ENCODE data around the gene CUL2.
"Not testable (repeated sequence)": the region's sequence is repeated elsewhere in the genome, so short reads cannot be mapped to it uniquely, and the experiment has no call there.

CUL2 gene

DNA sequence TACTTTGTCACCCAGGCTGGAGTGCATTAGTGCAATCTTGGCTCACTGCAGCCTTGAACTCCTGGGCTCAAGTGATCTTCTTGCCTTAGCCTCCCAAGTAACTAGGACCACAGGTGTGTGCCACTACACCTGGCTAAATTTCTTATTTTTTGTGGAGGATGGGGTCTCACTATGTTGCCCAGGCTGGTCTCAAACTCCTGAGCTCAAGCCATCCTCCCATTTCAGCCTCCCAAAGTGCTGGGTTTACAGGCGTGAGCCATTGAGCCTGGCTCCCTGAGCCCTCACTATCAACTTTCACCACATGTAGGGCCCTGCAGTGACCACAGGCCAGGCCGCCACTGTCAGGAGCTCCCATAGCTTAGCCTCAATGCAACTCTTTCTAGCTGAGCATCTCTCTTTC, 110.2 kb downstream of the CUL2 start:
- DNase-seq (ENCODE audit: low read depth, low spot score) = no peak

DNA sequence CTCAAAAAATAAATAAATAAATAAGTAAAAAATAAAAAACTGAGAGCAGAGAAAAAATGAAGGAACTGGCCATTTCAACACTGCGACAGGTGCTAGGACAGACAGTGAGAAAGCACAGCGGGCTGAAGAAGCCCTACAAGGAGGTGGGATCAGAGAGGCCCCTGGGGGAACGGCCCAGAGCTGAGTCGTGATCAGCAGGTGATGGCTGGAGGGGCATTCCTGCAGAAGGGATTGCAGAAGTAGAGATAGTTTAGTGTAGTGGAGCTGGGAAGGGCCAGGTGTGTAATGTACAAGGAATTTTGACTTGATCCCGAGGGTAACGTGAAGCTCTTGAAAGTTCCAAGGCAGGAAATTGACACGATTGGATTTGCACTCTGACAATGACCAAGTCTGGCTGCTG, 112.1 kb downstream of the CUL2 start:
- no peak for DNase-seq (ENCODE audit: low read depth, low spot score)

DNA sequence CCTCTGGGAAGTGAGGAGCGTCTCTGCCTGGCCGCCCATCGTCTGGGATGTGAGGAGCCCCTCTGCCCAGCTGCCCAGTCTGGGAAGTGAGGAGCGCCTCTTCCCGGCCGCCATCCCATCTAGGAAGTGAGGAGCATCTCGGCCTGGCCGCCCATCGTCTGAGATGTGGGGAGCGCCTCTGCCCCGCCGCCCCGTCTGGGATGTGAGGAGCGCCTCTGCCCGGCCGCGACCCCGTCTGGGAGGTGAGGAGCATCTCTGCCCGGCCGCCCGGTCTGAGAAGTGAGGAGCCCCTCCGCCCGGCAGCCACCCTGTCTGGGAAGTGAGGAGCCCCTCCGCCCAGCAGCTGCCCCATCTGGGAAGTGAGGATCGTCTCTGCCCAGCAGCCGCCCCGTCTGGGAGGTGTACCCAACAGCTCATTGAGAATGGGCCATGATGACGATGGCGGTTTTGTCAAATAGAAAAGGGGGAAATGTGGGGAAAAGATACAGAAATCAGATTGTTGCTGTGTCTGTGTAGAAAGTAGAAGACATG, 113.7 kb downstream of the CUL2 start:
- DNase-seq (ENCODE audit: low read depth, low spot score) = not testable (repeated sequence)

DNA sequence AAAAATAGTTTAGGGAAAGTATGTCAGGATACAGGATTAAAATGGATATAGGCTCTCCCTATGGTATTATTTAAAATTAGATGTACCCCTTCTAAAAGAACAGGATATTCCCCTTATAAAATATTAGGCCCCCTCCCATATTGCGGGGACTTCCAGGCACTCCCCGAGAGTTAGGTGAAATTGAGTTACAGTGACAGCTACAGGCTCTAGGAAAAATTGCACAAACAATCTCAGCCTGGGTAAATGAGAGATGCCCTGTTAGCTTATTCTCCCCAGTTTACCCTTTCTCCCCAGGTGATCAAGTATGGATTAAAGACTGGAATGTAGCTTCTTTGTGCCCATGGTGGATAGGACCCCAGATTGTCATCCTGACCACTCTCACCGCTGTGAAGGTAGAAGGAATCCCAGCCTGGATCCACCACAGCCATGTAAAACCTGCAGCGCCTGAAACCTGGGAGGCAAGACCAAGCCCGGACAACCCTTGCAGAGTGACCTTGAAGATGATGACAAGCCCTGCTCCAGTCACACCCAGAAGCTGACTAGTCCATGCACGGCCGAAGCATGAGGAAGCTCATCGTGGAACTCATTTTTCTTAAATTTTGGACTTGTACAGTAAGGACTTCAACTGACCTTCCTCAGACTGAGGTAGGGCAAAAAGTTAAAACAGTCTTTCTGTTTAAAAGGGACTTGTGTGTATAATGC, 115.6 kb downstream of the CUL2 start:
- not testable (repeated sequence) for DNase-seq (ENCODE audit: low read depth, low spot score)

DNA sequence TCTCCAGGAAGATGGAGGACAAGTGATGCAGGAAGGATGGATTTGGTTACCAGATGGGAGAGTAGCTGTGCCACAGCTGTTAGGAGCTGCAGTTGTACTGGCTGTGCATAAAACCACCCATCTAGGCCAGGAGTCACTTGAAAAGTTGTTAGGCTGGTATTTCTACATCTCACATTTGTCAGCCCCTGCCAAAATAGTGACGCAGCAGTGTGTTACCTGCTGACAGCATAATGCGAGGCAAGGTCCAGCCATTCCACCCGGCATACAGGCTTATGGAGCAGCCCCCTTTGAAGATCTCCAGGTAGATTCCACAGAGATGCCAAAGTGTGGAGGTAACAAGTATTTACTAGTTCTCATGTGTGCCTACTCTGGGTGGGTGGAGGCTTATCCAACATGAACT, 116.4 kb downstream of the CUL2 start:
- DNase-seq (ENCODE audit: low read depth, low spot score) = not testable (repeated sequence)

DNA sequence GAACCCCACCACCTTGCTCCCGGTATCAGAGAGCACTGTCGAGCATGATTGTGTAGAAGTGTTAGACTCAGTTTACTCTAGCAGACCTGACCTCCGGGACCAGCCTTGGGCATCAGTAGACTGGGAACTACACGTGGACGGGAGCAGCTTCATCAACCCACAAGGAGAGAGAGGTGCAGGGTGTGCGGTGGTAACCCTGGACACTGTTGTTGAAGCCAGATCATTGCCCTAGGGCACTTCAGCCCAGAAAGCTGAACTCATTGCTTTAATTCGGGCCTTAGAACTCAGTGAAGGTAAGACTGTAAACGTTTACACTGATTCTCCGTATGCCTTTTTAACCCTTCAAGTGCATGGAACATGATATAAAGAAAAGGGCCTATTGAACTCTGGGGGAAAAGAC, 117.0 kb downstream of the CUL2 start:
- DNase-seq (ENCODE audit: low read depth, low spot score) = not testable (repeated sequence)

DNA sequence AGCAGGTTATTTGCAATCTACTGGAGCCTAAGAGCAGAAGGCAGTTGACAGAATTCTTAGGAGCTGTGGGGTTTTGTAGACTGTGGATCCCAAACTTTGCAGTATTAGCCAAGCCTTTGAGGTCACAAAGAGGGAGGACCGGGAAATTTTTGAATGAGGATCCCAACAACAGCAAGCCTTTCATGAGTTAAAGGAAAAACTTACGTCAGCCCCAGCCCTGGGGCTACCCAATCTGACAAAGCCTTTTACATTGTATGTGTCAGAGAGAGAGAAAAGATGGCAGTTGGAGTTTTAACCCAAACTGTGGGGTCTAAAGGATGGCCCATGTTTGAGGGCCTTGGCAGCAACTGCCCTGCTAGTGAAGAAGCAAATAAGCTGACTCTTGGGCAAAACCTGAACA, 117.5 kb downstream of the CUL2 start:
- DNase-seq (ENCODE audit: low read depth, low spot score) = not testable (repeated sequence)

DNA sequence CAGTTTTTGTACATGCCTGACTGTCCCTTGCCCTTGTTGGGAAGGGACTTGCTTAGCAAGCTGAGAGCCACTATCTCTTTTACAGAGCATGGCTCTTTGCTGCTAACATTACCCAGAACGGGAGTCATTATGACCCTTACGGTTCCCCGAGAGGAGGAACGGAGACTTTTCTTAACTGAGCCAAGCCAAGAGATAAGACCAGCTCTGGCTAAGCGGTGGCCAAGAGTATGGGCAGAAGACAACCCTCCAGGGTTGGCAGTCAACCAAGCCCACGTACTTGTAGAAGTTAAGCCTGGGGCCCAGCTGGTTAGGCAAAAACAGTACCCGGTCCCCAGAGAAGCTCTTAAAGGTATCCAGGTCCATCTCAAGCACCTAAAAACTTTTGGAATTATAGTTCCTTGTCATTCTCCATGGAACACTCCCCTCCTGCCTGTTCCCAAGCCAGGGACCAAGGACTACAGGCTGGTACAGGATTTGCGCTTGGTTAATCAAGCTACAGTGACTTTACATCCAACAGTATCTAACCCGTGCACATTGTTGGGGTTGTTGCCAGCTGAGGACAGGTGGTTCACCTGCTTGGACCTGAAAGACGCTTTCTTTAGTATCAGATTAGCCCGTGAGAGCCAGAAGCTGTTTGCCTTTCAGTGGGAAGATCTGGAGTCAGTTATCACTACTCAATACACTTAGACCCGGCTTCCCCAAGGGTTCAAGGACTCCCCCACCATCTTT, 118.4 kb downstream of the CUL2 start:
- not testable (repeated sequence) for DNase-seq (ENCODE audit: low read depth, low spot score)

DNA sequence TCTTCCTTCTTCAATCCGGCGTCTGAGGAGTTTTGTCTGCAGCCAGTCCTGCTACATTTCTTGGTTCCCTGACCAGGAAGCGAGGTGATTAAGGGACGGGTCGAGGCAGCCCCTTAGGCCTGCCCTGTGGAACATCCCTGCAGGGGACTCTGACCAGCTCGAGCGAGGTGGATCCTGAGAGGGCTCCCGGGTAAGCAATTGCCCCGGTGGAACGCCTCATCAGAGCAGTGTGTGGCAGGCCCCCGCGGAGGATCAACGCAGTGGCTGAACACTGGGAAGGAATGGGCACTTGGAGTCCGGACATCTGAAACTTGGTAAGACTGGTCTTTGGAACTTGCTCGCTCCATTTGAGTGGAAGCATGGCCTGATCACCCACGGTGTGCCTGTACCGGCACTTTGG, 121.0 kb downstream of the CUL2 start:
- DNase-seq (ENCODE audit: low read depth, low spot score) = no peak

DNA sequence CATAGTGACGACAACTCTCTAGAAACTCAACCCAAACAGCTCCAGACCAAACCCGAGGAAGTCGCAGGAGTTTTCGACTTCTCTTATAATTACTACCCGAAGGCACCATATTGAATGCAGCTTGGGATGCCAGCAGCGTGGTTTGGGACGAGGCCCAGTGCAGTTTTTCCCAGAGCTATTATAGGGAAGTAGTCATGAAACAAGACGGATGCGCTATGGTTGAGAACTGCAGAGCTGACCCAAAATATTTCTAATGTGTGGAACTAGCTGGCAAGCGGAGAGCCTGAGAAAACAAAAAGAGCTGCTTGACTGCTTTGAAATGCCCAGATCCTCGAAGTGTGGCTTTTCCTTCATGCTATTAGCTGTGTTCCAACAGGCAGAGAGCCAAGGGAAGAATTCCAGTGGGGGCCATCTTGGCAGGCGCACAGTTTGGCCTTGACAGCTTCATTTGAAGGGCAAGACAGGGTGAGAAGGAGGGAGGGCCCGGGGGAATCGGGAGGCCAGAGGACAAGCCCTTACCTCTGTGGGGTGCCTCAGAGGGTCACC, 122.7 kb downstream of the CUL2 start:
- no peak for DNase-seq (ENCODE audit: low read depth, low spot score)

DNA sequence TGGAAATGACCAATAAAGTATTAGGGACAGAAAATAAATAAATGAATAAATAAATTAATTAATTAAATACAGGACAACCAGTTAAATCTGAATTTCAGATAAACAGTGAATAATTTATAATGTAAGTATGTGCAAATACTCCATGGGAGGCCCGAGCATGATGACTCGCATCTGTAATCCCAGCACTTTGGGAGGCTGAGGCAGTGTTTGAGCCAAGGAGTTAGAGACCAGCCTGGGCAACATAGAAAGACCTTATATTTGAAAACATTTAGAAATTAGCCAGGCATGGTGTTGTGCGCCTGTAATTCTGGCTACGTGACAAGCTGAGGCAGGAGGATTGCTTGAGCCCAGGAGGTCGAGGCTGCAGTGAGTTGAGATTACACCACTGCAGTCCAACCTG, 123.7 kb downstream of the CUL2 start:
- DNase-seq (ENCODE audit: low read depth, low spot score) = no peak

DNA sequence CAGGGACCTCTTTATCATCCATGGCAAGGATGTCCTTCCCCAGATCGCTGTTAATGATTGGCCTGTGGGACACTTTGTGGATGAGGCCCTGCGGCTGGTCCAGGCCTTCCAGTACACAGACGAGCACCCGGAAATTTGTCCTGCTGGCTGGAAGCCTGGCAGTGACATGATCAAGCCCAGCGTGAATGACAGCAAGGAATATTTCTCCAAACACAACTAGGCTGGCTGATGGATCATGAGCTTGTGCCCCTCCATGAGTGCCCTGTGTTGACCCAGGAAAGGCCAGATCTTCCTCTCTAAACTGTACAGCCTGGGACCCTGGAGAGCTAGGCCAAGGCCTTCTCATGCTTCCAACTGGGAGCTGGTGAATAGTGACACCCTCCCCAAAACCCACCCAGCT, 124.1 kb downstream of the CUL2 start:
- DNase-seq (ENCODE audit: low read depth, low spot score) = no peak

DNA sequence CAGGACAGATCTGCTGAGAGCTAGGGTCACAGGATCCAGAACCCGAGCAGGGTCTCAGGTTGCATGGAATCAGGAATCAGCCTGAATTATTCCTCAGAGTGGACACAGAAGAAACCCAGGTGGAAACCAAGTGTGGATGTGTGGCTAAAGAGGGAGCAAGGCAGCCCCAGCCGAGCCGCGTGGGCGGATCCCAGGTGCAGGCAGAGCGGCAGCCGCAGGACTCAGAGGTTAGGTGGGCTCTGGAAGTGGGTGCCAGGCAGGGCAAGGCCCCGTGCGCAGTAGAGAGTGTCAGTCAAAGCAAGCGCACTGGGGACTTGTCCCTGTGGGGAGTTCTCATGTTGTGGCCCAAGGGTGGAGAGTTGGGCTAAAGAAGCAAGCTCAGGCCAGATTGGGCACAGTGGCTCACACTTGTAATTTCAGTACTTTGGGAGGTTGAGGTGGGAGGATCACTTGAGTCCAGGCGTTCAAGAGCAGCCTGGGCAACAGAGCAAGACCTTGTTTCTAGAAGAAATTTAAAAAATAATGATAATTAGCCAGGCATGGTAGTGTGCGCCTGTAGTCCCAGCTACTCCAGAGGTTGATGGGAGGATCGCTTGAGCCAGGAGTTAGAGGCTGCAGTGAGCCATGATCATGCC, 125.9 kb downstream of the CUL2 start:
- DNase-seq (ENCODE audit: low read depth, low spot score) = no peak

DNA sequence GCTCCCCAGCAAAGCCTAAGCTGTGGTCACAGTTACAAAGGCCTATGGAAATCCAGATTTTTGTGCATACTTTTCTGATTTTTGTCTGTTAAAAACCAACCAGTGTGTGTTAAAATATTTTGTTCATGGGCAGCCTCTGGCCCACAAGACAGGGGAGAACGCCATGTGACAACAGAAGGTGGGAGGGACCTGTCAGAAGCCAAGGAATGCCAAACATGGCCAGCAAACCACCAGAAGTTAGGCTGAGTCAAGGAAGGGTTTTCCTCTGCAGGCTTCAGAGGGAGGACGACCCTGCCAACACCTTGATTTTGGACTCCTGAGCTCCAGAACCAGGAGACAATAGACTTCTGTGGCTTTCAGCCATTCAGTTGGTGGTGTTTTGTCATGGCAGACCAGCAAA, 127.3 kb downstream of the CUL2 start:
- DNase-seq (ENCODE audit: low read depth, low spot score) = no peak

DNA sequence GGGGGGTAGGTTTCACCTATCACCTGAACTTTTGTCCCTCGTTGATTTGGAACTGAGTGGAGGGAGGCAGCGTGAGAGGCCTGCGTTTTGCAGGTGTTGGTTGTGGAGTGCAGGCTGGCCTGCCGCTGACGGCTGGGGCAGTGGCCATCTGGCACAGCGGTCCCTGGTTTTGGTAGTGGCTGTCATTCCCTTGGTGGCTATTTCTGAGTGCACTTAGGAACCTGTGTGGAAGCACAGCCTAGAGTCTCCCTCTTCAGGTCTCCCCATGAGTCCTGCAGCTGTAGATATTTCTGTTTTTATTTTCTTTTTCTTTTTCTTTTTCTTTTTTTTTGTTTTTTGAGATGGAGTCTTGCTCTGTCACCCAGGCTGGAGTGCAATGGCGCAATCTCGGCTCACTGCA, 129.2 kb downstream of the CUL2 start:
- DNase-seq (ENCODE audit: low read depth, low spot score) = no peak

DNA sequence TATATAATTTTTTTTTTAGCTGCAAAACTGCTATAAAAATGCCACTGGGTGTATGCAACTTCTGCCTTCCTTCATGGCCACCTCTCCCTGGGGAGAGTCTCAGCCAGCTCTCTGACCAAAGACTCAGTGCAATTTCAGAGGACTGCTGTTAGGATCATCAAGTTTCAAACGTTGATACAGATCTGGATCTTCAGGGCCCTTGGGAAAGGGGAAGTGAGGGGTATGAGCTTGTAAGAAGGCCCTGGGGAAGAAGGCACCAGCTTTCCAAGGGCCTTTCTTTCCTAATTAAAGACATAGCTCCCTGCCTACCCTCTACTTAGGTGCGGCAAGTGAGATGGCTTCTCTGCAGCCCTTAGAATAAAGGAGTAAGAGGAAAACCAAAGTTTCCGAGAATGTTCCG, 130.4 kb downstream of the CUL2 start:
- DNase-seq (ENCODE audit: low read depth, low spot score) = no peak

DNA sequence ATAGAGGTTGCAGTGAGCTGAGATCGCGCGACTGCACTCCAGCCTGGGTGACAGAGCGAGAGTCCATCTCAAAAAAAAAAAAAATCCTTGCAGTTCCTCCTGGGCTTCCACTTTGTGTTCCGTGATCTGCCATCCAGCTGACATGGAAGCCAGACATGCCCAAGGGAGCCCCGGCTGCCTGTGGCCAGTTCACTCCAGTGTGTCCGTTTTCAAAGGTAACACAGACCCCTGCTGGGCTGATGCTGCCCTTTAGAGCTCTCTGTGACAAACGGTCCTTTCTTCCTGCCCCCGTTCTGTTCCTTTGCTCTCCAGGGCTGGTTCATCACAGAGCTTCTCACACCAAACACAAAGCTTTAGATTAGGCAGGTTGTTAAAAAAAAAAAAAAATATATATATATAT, 130.8 kb downstream of the CUL2 start:
- no peak for DNase-seq (ENCODE audit: low read depth, low spot score)
